Neural progenitor cell (in vitro differentiated cells): ENCODE data around the gene TBX21. TPM values are rescaled to one million over a fixed set of nuclear protein-coding genes. Genes with fewer than 3 reads are reported as not detected.
A peak's percentile ranks its signal among the peaks of the same experiment; 100 is the strongest.

Experiments
- DNase-seq: peaks from one replicate; pipeline ENCODE4 v3.0.0-alpha.2; 2016; ENCODE audit warnings: low spot score
- H2AFZ ChIP-seq: fragments of 200-600 bp; sonication (generic); replicated peaks from 2 replicates; pipeline ENCODE4 v1.6.1; 2016; ENCODE audit warnings: antibody characterized with exemption
- H3F3A ChIP-seq: fragments of 200-600 bp; sonication (generic); 2 replicates; pipeline ENCODE4 v1.6.1; 2016; ENCODE audit warnings: antibody characterized with exemption, low read depth
- H3K27ac ChIP-seq: fragments of 200-600 bp; sonication (generic); 2 replicates; pipeline ENCODE4 v1.5.1; 2016; ENCODE audit warnings: mild to moderate bottlenecking
- H3K27me3 ChIP-seq: fragments of 200-600 bp; sonication (generic); 2 replicates; pipeline ENCODE4 v1.6.1; 2016; ENCODE audit warnings: mild to moderate bottlenecking, moderate library complexity
- H3K36me3 ChIP-seq: fragments of 200-600 bp; sonication (generic); 2 replicates; pipeline ENCODE4 v1.5.1; 2016
- H3K4me1 ChIP-seq: fragments of 200-600 bp; sonication (generic); 2 replicates; pipeline ENCODE4 v1.6.1; 2016; ENCODE audit warnings: mixed run types
- H3K4me2 ChIP-seq: fragments of 200-600 bp; sonication (generic); 2 replicates; pipeline ENCODE4 v1.6.1; 2016
- H3K4me3 ChIP-seq: fragments of 200-600 bp; sonication (generic); 2 replicates; pipeline ENCODE4 v1.5.1; 2016
- H3K79me2 ChIP-seq: fragments of 200-600 bp; sonication (generic); 2 replicates; pipeline ENCODE4 v1.6.1; 2016; ENCODE audit warnings: low read depth
- H3K9ac ChIP-seq: fragments of 200-600 bp; sonication (generic); 2 replicates; pipeline ENCODE4 v1.6.1; 2016
- H3K9me3 ChIP-seq: fragments of 200-600 bp; sonication (generic); 2 replicates; pipeline ENCODE4 v1.5.1; 2016; ENCODE audit warnings: low read depth
- H4K20me1 ChIP-seq: fragments of 200-600 bp; sonication (generic); 2 replicates; pipeline ENCODE4 v1.6.1; 2016; ENCODE audit warnings: low read depth
- H3K27ac Mint-ChIP-seq: 3 replicates; pipeline ENCODE4 v1.8.0; 2021; ENCODE audit warnings: mixed read lengths
- H3K27me3 Mint-ChIP-seq: 2 replicates; pipeline ENCODE4 v1.8.0; 2022; ENCODE audit warnings: low read depth, mild to moderate bottlenecking, inconsistent platforms, moderate library complexity, mixed read lengths; ENCODE audit not compliant: insufficient read depth
- H3K36me3 Mint-ChIP-seq: 3 replicates; pipeline ENCODE4 v1.8.0; 2021; ENCODE audit warnings: mixed read lengths
- H3K4me1 Mint-ChIP-seq: 3 replicates; pipeline ENCODE4 v1.8.0; 2021; ENCODE audit warnings: mixed read lengths
- H3K4me3 Mint-ChIP-seq: 3 replicates; pipeline ENCODE4 v1.8.0; 2021; ENCODE audit warnings: mild to moderate bottlenecking, moderate library complexity, mixed read lengths
- H3K9me3 Mint-ChIP-seq: 3 replicates; pipeline ENCODE4 v1.8.0; 2020; ENCODE audit warnings: mixed read lengths
- CTCF ChIP-seq: fragments of 200-600 bp; sonication (generic); IDR thresholded peaks from 2 replicates; pipeline ENCODE4 v1.5.1; 2017; ENCODE audit warnings: antibody characterized with exemption, mild to moderate bottlenecking
- EZH2 ChIP-seq: fragments of 200-600 bp; sonication (generic); IDR thresholded peaks from 2 replicates; pipeline ENCODE4 v1.6.1; 2017; ENCODE audit warnings: antibody characterized with exemption, mild to moderate bottlenecking, moderate library complexity
- EZH2phosphoT487 ChIP-seq: fragments of 200-600 bp; sonication (generic); IDR thresholded peaks from 2 replicates; pipeline ENCODE4 v1.6.1; 2017; ENCODE audit warnings: antibody characterized with exemption
- total RNA-seq: library from RNA; depleted of rRNA; stranded (reverse); fragments of >200 nt; gene quantifications from 2 replicates; pipeline ENCODE4 v1.2.3, GENCODE V29; 2015; ENCODE audit warnings: low replicate concordance

TBX21 gene
- total RNA-seq, 1 donor from 2014 or later = not detected

GRCh38 chr17:47741793-47742145, 8.7 kb downstream of the TBX21 start:
- Histone ChIP-seq H2AFZ (no peak overlapping the region), H3F3A (no peaks in the 10 kb centered on the region), H3K79me2 (no peaks in the 10 kb centered on the region), H3K4me1 (peaks cover 4% of the 10 kb centered on the region), H3K36me3 (no peaks in the 10 kb centered on the region), H3K9me3 (no peaks in the 10 kb centered on the region), H4K20me1 (no peaks in the 10 kb centered on the region), H3K4me2 (no peak overlapping the region), H3K27me3 (peaks cover 21% of the 10 kb centered on the region), H3K27ac (no peak overlapping the region), H3K9ac (no peak overlapping the region), H3K4me3 (no peak overlapping the region)
- no peak overlapping the region for H3K4me3 Mint-ChIP-seq
- no peak overlapping the region for H3K27ac Mint-ChIP-seq
- no peak for DNase-seq
- H3K36me3 Mint-ChIP-seq = no peaks in the 10 kb centered on the region
- H3K4me1 Mint-ChIP-seq = no peaks in the 10 kb centered on the region
- no peak for TF ChIP-seq CTCF
- TF ChIP-seq EZH2phosphoT487 = no peak
- no peak for TF ChIP-seq EZH2
- H3K9me3 Mint-ChIP-seq = no peaks in the 10 kb centered on the region
- H3K27me3 Mint-ChIP-seq = peaks cover 28% of the 10 kb centered on the region

- H3K9me3 Mint-ChIP-seq = no peaks in the 10 kb centered on the region
- H3F3A ChIP-seq = no peaks in the 10 kb centered on the region
- H3K27me3 Mint-ChIP-seq = peaks cover 23% of the 10 kb centered on the region
- TF ChIP-seq EZH2 = peak; percentile 43
- TF ChIP-seq EZH2phosphoT487 = no peak
- peak; percentile 77 for TF ChIP-seq CTCF
- H3K36me3 Mint-ChIP-seq = no peaks in the 10 kb centered on the region
- no peak overlapping the region for H3K27ac ChIP-seq
- no peaks in the 10 kb centered on the region for H3K4me1 ChIP-seq
- no peak overlapping the region for H3K4me3 Mint-ChIP-seq
- no peaks in the 10 kb centered on the region for H3K36me3 ChIP-seq
- no peaks in the 10 kb centered on the region for H3K9me3 ChIP-seq
- no peak overlapping the region for H3K9ac ChIP-seq
- no peak overlapping the region for H3K27ac Mint-ChIP-seq
- DNase-seq = peak; percentile 81
- H3K79me2 ChIP-seq = no peaks in the 10 kb centered on the region
- no peak overlapping the region for H3K4me3 ChIP-seq
- H2AFZ ChIP-seq = peak overlapping the region; percentile 97
- H3K4me1 Mint-ChIP-seq = no peaks in the 10 kb centered on the region
- H4K20me1 ChIP-seq = no peaks in the 10 kb centered on the region
- H3K27me3 ChIP-seq = peaks cover 14% of the 10 kb centered on the region
- H3K4me2 ChIP-seq = no peak overlapping the region
Measured at GRCh38 chr17:47742319-47743181, 9.5 kb downstream of the TBX21 start.

- TF ChIP-seq EZH2 = no peak
- Histone ChIP-seq H3K36me3 (no peaks in the 10 kb centered on the region), H3K4me1 (no peaks in the 10 kb centered on the region), H3K27ac (no peak overlapping the region), H4K20me1 (no peaks in the 10 kb centered on the region), H3K4me3 (no peak overlapping the region), H3K79me2 (no peaks in the 10 kb centered on the region), H3K4me2 (no peak overlapping the region), H3K9me3 (no peaks in the 10 kb centered on the region), H3F3A (no peaks in the 10 kb centered on the region), H3K9ac (no peak overlapping the region), H2AFZ (no peak overlapping the region), H3K27me3 (peaks cover 30% of the 10 kb centered on the region)
- H3K27ac Mint-ChIP-seq = no peak overlapping the region
- H3K36me3 Mint-ChIP-seq = no peaks in the 10 kb centered on the region
- H3K9me3 Mint-ChIP-seq = no peaks in the 10 kb centered on the region
- no peaks in the 10 kb centered on the region for H3K4me1 Mint-ChIP-seq
- H3K27me3 Mint-ChIP-seq = peaks cover 15% of the 10 kb centered on the region
- no peak for DNase-seq
- no peak overlapping the region for H3K4me3 Mint-ChIP-seq
Measured at GRCh38 chr17:47744168-47745036, 11.4 kb downstream of the TBX21 start.
